ENCODE measurements around the gene RMND5B.
A peak's percentile ranks its signal among the peaks of the same experiment; 100 is the strongest.
"Not testable (repeated sequence)": the region's sequence is repeated elsewhere in the genome, so short reads cannot be mapped to it uniquely, and the experiment has no call there.

The RMND5B gene

DNA sequence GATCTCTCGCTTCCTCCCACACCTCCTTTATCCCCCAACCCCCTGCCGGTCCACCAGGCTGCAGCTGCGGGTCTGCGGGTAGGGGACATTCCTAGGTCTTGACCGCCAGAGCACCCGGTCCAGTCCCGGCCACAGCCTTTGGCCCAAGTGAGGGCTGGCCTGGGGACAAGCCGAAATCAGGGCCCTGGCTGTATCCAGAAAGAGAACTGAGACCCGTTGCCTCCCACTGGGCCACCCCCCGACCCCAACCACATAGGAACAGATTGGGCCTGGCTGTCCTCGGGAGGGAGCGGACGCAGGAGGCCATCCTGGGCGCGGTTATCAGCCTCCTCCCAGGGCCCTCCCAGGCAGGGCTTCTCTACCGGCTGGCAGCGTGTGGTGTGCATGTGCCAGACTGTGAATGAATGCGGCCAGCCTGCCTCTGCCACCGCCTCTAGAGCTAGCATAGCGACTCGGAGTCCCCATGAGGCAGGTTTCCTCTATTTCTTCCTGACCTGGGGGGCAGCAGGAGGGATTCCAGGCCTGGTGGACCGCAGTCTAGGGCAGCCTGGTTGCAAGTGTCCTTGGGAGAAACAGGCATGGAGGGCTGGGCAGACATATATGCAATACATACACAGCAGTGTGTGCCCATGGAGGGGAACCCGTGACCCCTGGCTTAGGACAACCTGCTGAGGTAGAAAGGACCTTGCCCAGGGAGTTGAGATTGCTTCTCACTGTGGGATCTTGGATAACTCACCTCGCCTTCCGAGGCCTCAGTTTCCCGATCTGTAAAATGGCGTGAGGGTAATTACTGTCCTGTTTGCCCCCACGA lies 16.3 kb upstream of the RMND5B start:
- DNase-seq = no peak

DNA sequence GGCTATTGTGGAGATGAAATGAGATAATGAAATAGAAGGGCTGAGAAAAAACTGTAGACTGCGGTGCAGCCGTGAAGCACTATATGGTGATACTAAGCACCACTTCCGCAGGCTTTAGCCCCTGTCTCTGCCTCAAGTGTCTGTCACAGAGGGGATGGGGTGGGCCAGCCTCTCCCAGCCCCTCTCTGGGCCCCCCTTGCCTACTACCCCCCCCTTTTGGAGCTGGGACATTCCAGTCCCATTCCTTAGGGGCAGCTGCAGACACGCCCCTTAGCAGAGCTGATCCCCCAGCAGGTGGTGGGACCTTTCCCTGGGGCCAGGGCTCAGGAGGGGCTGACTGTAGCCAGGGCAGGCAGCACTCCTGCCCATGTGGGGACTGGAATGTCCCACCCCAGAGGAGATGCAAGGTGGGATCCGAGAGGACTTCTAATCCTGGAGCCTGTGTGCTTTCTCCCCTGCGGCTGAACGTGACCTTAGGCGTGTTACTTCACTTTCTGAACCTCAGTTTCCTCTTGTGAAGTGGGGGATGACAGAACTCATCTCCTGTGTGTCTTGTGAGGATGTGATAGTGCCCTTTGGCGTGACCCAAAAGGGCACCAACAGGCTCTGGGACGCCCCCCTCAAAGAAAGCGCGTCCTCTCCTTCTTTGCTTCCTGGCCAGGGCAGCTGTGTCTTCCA lies 15.5 kb upstream of the RMND5B start:
- DNase-seq = no peak

DNA sequence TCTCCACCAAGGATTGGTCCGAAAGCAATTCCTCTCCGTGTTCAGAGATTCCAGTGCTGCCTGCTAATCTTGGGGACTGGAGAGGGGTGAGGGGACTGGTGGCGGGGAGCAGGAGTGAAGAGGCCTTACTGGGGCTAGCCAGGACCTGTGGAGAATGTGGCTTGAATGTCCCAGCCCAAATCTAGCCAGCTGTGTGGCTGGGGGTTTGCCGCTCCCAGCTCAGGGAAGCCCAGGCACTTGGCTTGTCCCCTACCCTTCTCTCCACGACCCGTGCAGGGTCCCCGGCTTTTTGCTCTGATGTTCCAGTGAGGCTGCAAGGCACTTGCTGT lies 15.0 kb upstream of the RMND5B start:
- no peak for DNase-seq

DNA sequence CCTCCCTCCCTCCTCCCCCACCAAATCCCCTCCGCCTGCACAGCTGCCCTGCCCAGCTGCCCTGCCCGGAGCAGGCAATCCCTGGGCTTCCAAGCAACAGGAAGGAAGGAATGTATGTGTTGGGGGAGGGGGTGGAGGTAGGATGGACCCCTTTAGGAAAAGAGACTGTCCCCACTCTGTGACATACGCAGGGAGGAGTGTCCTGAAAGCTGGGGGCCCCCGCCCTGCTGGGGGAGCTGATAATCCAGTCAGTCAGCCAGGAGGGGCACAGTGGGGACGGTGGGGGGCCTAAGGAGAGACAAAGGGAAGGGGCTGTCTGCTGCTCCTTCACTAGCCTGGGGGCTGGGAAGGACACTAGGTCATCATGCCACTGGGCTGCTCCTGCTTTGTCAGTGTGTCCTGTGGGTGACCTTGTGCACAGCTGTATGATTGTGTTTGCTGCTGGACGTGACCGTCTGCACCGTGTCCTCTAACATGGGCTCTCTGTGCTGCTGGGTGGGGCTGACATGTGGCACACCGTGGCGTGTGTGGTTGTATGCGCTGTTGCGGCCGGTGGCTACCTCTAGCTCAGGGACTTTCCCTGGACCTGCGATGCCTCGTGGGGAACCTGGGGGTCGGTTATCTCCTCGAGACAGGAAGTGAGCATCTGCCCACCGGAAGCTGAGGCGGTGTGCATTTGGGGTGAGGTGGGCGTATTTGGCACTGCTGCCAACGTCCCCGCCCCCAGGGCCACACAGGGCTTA lies 14.5 kb upstream of the RMND5B start:
- no peak for DNase-seq

DNA sequence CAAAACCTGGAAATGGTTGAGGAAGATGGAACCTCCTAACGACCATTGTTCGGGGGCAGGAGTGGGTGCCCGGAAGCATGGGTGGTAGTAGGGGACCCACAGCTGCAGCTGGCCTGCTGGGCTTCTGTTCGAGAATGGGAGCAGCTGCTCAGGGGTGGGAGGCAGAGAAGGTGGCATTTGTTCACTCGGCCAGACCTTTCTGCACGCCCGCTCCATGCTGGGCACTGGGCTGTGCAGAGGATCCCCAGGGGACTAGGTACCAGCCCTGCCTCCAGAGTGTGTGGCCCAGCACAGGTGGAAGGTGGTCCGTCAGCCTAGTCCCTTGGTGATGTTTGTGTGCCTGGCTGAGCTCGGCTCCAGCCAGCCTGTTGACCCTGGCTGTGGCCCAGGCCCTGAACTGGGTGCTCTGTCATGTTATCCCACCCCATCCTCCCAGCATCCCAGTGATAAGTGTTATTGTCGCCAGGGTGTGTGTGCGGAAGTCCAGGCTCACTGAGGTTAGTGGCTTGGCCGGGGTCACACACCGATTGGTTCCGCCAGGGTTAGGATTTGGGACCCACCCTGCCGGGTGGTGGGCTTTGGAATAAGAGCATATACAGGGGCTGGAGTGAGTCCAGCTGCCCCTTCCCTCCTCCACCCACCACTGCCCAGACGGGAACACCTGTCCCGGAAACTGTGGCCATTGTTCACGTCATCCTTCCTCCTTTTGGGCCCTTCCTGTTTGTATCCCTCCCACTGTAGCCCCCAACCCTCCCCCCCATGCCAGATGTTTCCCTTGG lies 12.7 kb upstream of the RMND5B start:
- no peak for DNase-seq

DNA sequence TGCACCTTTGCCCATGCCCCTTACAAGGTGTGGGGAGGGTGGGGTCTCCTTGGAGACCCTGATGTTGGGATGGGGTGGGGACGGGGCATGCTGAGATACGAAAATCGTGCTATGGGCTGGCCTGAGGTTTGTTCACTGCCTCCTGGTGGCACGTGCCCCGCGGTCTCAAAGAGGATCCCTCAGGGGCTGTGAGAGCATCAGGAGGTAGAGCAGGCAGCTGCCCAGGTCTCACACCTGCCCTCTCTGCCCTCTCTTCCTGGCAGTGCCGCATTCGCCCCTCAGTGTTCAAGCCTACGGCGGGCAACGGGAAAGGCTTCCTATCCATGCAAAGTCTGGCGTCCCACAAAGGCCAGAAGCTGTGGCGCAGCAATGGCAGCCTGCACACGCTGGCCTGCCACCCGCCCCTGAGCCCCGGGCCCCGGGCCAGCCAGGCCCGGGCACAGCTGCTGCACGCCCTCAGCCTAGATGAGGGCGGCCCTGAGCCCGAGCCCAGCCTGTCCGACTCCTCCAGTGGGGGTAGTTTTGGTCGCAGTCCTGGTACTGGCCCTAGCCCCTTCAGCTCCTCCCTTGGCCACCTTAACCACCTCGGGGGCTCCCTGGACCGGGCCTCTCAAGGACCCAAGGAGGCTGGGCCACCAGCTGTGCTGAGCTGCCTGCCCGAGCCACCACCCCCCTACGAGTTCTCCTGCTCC lies 10.8 kb upstream of the RMND5B start:
- no peak for DNase-seq

DNA sequence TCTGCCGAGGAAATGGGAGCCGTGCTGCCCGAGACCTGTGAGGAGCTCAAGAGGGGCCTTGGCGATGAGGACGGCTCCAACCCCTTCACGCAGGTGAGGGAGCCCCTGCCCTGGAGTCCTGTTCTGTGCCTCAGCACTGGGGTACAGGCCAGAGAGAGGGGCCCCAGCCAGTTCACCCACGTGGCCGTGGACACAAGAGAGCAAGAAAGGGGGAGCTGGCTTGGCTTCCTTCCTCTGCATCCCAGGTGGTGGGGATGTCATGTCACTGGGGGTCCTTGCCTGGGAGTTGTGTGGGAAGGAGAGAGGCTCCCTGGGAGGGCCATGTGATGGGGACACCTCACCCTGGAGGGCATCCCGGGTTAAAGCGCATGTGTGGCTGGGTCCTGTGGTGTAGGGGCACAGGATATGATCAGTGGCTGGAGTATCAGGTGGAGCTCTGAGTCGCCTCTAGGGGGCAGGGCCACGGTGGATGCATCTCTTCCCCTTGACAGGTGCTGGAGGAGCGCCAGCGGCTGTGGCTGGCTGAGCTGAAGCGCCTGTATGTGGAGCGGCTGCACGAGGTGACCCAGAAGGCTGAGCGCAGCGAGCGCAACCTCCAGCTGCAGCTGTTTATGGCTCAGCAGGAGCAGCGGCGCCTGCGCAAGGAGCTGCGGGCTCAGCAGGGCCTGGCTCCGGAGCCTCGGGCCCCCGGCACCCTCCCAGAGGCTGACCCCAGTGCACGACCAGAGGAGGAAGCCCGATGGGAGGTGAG lies 10.0 kb upstream of the RMND5B start:
- peak; percentile 94 to 99 for DNase-seq

DNA sequence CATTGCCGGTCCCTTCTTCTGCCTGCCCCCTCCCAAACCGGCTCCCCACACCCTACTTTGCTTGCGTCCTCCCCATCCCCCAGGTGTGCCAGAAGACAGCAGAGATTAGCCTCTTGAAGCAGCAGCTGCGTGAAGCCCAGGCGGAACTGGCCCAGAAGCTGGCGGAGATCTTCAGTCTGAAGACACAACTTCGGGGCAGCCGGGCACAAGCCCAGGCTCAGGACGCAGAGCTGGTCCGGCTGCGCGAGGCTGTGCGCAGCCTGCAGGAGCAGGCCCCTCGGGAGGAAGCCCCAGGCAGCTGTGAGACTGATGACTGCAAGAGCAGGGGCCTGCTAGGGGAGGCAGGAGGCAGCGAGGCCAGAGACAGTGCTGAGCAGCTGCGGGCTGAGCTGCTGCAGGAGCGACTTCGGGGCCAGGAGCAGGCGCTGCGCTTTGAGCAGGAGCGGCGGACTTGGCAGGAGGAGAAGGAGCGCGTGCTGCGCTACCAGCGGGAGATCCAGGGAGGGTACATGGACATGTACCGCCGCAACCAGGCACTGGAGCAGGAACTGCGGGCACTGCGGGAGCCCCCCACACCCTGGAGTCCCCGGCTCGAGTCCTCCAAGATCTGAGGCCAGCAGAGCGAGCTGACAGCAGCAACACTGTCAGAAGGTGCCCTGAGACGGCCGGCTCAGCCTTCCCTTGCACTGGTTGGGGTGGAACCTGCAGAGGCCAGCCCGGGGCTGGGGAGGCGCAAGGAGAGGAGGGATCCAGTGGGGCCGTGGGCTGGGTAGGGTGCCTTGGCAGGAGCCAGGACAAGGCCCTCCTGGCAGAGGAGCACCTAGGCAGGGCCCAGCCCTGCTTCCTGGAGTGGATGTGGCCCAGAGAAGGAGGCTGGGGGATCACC lies 9.2 kb upstream of the RMND5B start:
- DNase-seq = peak; percentile 40 to 75

DNA sequence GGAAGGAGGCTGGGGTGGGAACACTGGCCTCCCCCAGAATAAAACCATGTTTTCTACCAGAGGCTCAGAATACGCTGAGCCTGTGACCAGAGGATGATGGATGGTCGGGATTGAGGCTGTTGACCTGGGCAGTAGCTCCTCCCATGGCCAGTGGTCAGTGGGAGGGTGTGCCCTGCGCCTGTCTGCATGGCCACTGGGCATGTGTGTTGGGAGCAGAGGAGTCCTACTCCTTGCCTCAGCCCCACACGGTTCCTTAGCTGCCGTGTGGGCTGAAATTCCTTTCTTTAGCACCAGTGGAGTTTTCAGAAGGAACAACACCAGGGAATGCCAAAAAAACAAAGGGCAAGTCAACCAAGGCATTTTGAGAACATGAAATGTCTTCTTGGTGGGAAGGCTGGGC lies 8.5 kb upstream of the RMND5B start:
- DNase-seq = no peak

DNA sequence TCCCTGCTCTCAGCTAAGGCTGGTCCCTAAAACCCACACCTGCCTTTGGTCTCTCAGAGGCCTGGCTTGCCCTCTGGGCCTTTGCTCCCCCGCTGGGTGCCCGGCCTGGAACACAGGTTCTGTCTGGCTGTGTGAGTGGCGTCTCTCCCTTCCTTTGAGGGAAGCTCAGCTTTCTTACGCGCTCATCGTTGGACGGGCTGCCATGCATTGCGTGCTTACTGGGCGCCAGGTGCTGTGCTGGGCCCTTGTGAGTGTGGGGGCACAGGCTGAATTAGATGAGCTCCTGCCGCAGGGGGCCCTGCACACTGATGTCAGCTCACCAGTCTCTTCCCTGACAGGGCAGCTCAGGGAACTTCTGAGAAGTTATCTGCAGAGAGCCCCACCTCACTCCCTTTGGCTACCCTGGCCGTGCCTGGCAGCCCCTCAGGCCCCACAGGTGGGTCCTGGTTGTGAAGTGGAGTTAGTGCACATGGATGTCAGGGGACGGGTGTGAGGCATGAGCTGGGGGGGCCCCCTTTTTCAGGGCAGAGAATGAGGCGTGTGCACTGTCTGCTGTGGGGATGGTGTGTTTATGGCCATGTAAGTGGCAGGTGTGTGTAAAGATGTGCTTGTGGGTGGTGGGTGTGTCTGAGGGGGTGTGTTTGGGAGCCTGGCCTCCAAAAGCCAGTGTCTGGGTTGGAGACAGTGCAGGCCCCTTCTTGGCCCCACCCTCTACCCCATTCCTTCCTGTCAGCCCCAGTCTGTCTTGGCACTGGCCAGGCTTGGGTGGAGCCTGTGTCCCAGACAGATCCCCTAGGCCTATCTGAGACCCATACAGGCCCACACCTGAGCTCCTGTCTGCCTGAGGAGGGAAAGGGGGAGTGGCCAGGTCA lies 7.5 kb upstream of the RMND5B start:
- DNase-seq = no peak

DNA sequence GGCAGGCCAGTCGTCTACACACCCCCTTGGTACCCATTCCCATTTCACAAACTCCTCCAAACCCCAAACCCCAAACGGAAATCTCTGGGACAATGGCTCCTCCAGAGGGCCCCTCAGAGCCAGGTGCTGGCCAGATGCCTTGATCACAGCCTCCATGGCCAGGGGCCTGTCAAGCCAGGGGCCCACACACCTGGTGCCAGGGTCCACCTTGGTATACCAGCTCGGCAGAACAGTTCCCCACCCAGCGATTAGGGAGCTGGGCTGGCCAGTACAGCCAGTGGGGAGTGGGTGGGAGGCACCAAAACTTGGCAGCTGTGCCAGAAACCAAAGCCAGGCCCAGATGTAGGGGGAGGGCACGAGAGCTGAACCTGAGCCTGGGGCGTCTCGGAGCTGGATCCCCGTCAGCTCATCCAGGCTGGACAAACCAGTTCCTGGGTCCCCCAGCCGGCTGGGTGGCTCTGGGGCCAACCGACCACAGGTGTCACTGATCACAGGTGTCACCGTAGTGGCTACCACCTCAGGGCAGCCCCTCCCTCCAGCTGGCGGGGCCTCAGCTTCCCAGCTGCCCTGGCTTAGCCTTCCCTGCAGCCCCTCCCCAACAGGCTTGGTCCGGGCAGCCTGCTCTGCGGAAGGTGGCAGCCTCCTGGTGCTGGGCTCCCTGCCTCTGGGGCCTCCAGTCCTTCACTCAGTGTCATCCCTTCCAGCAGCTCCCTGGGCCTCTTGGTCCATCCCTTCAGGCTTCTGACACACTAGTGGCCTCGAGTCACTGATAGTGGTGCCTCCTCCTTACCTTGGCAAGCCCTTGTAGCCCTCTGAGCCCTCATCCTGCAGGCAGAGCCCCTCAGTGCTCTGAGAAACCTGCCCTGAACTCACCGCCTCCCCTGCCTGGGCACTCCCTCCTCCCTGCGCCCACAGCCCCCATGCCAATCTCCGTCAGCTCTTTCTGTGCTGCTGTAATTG lies 6.6 kb upstream of the RMND5B start:
- no peak for DNase-seq

DNA sequence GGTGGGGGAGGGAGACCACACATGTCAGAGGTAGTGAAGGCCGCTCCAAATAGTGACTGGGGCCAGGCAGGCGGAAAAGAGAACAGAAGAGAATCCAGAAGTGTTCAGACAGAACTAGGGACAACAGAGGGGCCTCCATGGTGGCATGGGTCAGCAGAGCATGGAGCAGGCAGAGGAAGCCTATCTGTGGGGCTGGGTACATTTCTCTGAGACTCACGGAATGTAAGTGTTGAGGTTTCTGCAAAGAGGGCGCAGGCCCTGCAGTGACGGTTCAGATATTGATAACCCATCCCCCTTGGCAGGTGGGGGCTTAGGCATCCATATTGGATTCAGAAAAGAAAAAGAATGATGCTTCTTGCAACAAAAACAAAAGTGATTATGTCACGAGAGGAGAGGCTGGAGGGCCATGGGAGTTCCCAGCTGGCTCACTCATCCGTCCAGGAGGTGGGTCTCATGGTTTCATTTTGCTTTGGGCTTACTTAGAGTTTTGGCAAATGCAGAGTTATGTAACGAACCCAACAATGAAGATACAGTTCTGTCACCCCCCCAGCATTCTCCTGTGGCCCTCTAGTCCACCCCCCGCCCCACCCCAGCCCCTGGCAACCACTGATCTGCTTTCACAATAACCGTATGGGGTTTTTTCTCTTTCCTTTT lies 5.4 kb upstream of the RMND5B start:
- no peak for DNase-seq

DNA sequence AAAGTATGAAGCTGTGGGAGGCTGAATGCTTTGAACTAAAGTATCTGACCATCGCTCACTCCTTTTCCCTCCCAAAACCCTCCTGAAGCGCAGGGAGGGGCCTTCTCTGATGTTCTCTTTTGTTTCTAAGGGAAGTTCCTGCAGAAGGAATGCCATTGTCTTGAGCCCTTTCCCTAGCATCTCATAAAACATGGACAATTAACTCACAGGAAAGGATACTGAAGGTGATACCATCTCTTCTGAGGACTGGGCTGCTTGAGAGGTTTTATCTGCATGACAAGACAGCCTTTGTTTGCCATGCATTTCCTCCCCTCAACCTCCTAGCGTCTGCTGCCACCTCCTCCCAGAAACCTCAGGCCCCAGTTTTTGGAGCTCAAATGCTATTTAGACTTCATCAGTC lies 4.3 kb upstream of the RMND5B start:
- no peak for DNase-seq

DNA sequence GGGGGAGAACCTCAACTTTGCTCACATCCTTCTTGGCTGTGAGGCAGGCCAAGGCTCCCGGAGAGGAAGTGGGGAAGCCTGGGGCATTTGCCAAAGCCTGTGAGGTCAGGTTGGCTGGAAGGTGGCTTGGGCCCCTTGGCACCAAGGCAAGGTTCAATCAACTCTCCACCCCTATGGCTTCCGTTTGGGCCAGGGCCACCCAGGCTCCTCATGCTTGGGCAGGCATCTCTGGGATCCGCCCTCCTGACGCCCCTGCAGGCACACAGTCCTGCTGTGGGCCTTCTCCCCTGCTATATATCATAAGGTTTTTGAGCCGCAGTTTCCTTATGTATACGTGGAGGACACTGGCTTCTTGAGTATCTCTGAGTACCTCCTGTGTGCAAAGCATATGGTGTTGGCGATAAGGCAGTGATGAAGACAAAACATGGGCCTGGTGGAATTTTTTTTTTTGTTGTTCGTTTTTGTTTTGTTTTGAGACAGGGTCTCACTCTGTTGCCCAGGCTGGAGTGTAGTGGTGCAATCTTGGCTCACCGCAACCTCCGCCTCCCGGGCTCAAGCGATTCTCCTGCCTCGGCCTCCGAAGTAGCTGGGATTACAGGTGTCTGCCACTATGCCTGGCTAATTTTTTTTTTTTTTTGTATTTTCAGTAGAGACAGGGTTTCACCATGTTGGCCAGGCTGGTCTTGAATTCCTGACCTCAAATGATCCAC lies 3.4 kb upstream of the RMND5B start:
- DNase-seq = not testable (repeated sequence)

DNA sequence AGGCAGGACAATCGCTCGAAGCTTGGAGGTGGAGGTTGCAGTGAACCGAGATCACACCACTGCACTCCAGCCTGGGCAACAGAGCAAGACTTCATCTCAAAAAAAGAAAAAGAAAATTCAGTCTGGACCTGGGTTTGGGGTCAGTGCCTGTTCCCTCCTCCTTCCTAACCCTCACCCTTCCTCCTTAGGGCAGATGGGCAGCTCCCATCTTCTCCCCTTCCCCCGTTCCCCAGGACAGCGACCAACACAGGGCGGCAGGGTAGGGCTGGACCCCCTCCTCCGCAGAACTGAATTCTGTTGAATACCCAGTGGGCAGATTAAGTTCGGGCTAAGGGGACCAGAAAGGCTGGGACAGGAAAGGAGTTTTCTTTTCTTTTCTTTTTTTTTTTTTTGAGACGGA lies 1.5 kb upstream of the RMND5B start:
- DNase-seq = no peak

DNA sequence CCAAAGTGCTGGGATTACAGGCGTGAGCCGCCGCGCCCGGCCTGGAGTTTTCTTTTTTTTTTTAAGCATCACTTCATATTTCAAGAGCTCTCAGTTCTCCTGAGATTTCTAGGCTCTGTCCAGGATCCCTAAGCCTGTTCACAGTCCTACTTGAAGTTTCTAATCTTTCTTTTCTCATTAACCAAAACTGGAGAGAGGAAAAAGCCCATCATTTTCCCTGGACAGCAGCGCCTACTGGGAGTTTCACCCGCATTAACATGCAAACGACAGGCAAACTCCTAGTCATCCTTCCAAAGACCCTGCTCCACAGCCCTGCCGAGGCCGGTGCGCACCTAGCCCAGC lies 609 bp upstream of the RMND5B start:
- DNase-seq = not testable (repeated sequence)

DNA sequence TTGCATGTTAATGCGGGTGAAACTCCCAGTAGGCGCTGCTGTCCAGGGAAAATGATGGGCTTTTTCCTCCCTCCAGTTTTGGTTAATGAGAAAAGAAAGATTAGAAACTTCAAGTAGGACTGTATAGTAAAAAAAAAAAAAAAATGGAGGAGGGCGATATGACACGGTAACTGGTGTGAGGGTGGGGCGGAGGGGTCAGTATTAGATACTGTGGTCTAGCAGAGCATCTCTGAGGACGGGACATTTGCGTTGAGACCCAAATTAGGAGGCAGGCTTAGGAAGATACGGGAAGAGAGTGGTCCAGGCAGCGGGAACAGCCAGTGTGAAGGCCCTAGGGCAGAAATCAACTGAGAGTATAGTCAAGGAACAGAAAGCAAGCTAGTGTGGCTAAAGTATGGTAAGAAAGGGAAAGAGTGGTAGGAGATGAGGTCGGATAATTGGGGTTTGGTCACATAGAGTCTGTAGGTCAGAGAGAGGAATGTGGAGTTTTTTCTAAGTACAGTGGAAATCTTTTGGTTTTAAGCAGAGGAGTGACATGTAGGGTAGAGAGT lies 707 bp downstream of the RMND5B start:
- no peak for DNase-seq

Measured in SHP77 (cell line).